GM23248 (cell line): ENCODE data around the gene RAB35. TPM values are rescaled to one million over a fixed set of nuclear protein-coding genes. Genes with fewer than 3 reads are reported as not detected.
A peak's percentile ranks its signal among the peaks of the same experiment; 100 is the strongest.

Experiments
- DNase-seq: peaks from one replicate; pipeline ENCODE4 v3.0.0-alpha.2; 2015
- H2AFZ ChIP-seq: fragments of 200-600 bp; sonication (generic); 2 replicates; pipeline ENCODE4 v1.6.1; 2016; ENCODE audit warnings: antibody characterized with exemption
- H3F3A ChIP-seq: fragments of 200-600 bp; sonication (generic); 2 replicates; pipeline ENCODE4 v1.6.1; 2016; ENCODE audit warnings: mild to moderate bottlenecking, antibody characterized with exemption, mixed run types; ENCODE audit not compliant: insufficient read depth
- H3K27ac ChIP-seq: fragments of 200-600 bp; sonication (generic); 2 replicates; pipeline ENCODE4 v1.5.1; 2016; ENCODE audit warnings: mild to moderate bottlenecking
- H3K27me3 ChIP-seq: fragments of 200-600 bp; sonication (generic); replicated peaks from 2 replicates; pipeline ENCODE4 v1.6.1; 2016; ENCODE audit warnings: mild to moderate bottlenecking; ENCODE audit not compliant: insufficient read depth
- H3K36me3 ChIP-seq: fragments of 200-600 bp; sonication (generic); 2 replicates; pipeline ENCODE4 v1.6.1; 2016; ENCODE audit warnings: low read depth, mild to moderate bottlenecking
- H3K4me1 ChIP-seq: fragments of 200-600 bp; sonication (generic); 2 replicates; pipeline ENCODE4 v1.6.1; 2016; ENCODE audit warnings: mild to moderate bottlenecking; ENCODE audit not compliant: insufficient read depth
- H3K4me2 ChIP-seq: fragments of 200-600 bp; sonication (generic); one replicate; pipeline ENCODE4 v1.6.1; 2016; ENCODE audit warnings: mild to moderate bottlenecking; ENCODE audit not compliant: unreplicated experiment
- H3K4me3 ChIP-seq: fragments of 200-600 bp; sonication (generic); 2 replicates; pipeline ENCODE4 v1.5.1; 2016; ENCODE audit warnings: mild to moderate bottlenecking
- H3K79me2 ChIP-seq: fragments of 200-600 bp; sonication (generic); 2 replicates; pipeline ENCODE4 v1.6.1; 2016; ENCODE audit warnings: mild to moderate bottlenecking; ENCODE audit not compliant: insufficient read depth
- H3K9ac ChIP-seq: fragments of 200-600 bp; sonication (generic); 2 replicates; pipeline ENCODE4 v1.6.1; 2016; ENCODE audit warnings: mild to moderate bottlenecking
- H3K9me2 ChIP-seq: fragments of 200-600 bp; sonication (generic); 2 replicates; pipeline ENCODE4 v1.6.1; 2016; ENCODE audit warnings: mixed run types, mild to moderate bottlenecking, moderate library complexity; ENCODE audit not compliant: insufficient read depth
- H3K9me3 ChIP-seq: fragments of 200-600 bp; sonication (generic); one replicate; pipeline ENCODE4 v1.6.1; 2017; ENCODE audit warnings: low read depth
- H4K20me1 ChIP-seq: fragments of 200-600 bp; sonication (generic); 2 replicates; pipeline ENCODE4 v1.6.0; 2016; ENCODE audit not compliant: insufficient read depth
- EZH2 ChIP-seq: fragments of 200-600 bp; sonication (generic); IDR thresholded peaks from 2 replicates; pipeline ENCODE4 v1.6.1; 2018; ENCODE audit warnings: antibody characterized with exemption, mild to moderate bottlenecking; ENCODE audit not compliant: insufficient read depth, poor library complexity, severe bottlenecking
- EZH2phosphoT487 ChIP-seq: fragments of 200-600 bp; sonication (generic); IDR thresholded peaks from 2 replicates; pipeline ENCODE4 v1.6.1; 2018; ENCODE audit warnings: antibody characterized with exemption, moderate library complexity, mild to moderate bottlenecking, low read depth; ENCODE audit not compliant: insufficient read depth
- WGBS, 2 experiments: methylation state at CpG; one replicate each; pipeline ENCODE4 v1.1.6; 2015 to 2017; ENCODE audit warnings: low lambda C conversion rate in 2 of 2, low coverage in 1 of 2; ENCODE audit errors: missing lambda C conversion rate in 2 of 2; 5-methylcytosine and 5-hydroxymethylcytosine counted together
- in situ Hi-C: fragments of 300-500 bp; cut with MboI; formaldehyde crosslinking; loops from 2 replicates; pipeline ENCODE4 v1.15.0; 2020
- polyA plus RNA-seq: library from polyadenylated mRNA; unstranded; fragments of >200 nt; fragmentation: Nextera tagmentation; extraction: Ambion mirVana; gene quantifications from 2 replicates; pipeline ENCODE4 v1.2.1, GENCODE V29; 2016
- total RNA-seq: library from RNA; depleted of rRNA; stranded (reverse); fragments of >200 nt; shearing (Covaris generic); gene quantifications from 2 replicates; pipeline ENCODE4 v1.2.3, GENCODE V29; 2014

The RAB35 gene
- total and polyA plus RNA-seq, 2 experiments from 2014 or later = 28.7 to 37.1 TPM

DNA sequence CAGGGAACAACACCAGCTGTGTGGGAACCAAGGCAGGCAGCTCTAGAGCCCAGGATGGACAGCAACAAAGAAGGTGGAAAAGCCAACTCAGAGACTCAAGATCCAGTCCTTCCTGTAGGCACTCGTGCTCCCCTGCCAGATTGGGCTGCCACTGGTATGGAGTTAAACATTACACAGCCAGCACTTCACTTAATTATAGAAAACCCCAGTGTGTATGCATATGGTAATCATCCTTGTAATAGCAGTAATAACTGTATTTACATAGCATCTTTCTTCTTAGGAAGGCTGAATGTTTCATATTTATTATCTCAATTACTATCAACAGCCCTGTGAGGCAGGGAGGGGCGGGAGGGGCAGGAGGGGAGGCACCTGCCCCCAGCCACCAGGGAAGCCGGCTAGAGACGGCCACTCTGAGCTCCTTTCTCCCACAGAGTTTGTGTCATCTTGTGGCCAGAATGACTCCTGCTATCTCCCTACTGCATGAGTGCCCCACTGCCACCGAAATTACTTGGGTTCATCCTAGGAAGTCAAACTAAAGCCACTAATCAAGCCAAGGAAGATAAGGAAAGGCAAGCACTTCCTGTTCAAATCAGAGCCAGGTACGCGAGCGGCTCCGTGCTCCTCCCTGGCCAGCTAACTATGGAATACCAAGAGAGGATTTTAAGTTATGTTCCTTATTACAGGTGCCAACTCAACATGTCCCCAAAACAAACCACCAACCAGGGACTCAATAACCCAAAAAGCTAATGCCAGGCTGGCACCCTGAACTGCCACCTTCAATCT lies 15.7 kb upstream of the RAB35 start:
- no peaks in the 10 kb centered on the region for H3K4me1 ChIP-seq
- H3K9me3 ChIP-seq = no peaks in the 10 kb centered on the region
- in situ Hi-C loops = no loop called here
- no peak overlapping the region for H2AFZ ChIP-seq
- H3K27me3 ChIP-seq = no peaks in the 10 kb centered on the region
- no peak overlapping the region for H3K4me2 ChIP-seq
- WGBS, 2 experiments = 88 to 93% methylated on average over 9 of the region's 9 CpGs
- no peak overlapping the region for H3K9ac ChIP-seq
- TF ChIP-seq EZH2 (no peak), EZH2phosphoT487 (no peak)
- peaks cover 10% of the 10 kb centered on the region for H3F3A ChIP-seq
- H3K9me2 ChIP-seq = no peaks in the 10 kb centered on the region
- peaks cover 53% of the 10 kb centered on the region for H3K36me3 ChIP-seq
- no peak overlapping the region for H3K4me3 ChIP-seq
- no peak for DNase-seq
- H3K79me2 ChIP-seq = no peaks in the 10 kb centered on the region
- H3K27ac ChIP-seq = no peak overlapping the region
- H4K20me1 ChIP-seq = no peaks in the 10 kb centered on the region

DNA sequence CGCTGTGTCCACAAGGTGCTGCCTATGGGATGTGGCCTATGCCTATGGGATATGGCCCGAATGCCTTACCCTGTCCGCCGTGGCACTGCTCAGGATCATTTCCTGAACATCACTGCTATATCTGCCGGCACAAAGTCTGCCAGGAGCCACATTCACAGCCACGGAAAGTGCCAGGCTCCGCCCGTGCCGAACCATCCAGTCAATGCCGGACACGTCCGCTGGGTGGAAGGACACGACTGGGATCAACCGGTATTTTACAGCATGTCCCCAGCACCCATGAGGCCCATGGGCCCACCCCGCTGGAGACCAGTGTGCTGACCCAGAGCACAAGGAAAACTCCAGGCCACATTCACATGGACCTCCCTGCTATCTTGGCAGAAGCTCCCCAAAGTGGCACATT lies 14.6 kb upstream of the RAB35 start:
- no peak overlapping the region for H3K9ac ChIP-seq
- H2AFZ ChIP-seq = no peak overlapping the region
- no peaks in the 10 kb centered on the region for H3K9me2 ChIP-seq
- TF ChIP-seq EZH2 (no peak), EZH2phosphoT487 (no peak)
- no peak overlapping the region for H3K4me2 ChIP-seq
- DNase-seq = no peak
- no peaks in the 10 kb centered on the region for H3K79me2 ChIP-seq
- 0 out of 2 replicates have a peak, but pooled peaks cover 4% of the 10 kb centered on the region for H3K4me1 ChIP-seq
- no peaks in the 10 kb centered on the region for H3K27me3 ChIP-seq
- no peak overlapping the region for H3K27ac ChIP-seq
- H3K4me3 ChIP-seq = no peak overlapping the region
- 94 to 96% methylated on average over 15 of the region's 15 CpGs for WGBS, 2 experiments
- H3F3A ChIP-seq = peaks cover 18% of the 10 kb centered on the region
- in situ Hi-C loops = no loop called here
- no peaks in the 10 kb centered on the region for H4K20me1 ChIP-seq
- peaks cover 56% of the 10 kb centered on the region for H3K36me3 ChIP-seq
- H3K9me3 ChIP-seq = no peaks in the 10 kb centered on the region

DNA sequence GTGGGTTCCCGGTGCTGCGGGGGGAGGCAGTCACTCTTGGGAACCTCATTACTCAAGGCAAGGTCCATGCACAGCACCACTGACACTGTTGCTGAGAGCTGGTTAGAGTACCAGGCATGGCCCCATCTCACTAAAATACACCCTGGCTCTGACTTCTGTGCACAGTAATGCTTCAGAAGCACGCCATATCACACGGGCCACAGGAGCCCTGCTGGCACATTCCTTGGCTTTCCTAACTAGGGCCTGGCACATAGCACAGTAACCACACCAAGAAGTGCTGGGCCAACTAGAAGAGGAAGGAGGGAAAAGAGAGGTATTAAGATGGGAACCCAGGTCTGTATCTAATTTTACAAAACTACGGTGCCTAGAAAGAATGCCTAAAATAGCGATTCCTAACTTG lies 13.5 kb upstream of the RAB35 start:
- H3K4me3 ChIP-seq = no peak overlapping the region
- WGBS, 2 experiments = 88 to 96% methylated on average over 6 of the region's 6 CpGs
- peaks cover 25% of the 10 kb centered on the region for H3F3A ChIP-seq
- H2AFZ ChIP-seq = no peak overlapping the region
- H3K36me3 ChIP-seq = peaks cover 54% of the 10 kb centered on the region
- no peak overlapping the region for H3K4me2 ChIP-seq
- H3K9me2 ChIP-seq = no peaks in the 10 kb centered on the region
- in situ Hi-C loops = no loop called here
- 0 out of 2 replicates have a peak, but pooled peaks cover 4% of the 10 kb centered on the region for H3K4me1 ChIP-seq
- no peaks in the 10 kb centered on the region for H3K9me3 ChIP-seq
- DNase-seq = no peak
- H3K79me2 ChIP-seq = no peaks in the 10 kb centered on the region
- H3K9ac ChIP-seq = no peak overlapping the region
- TF ChIP-seq EZH2phosphoT487 (no peak), EZH2 (no peak)
- H3K27ac ChIP-seq = no peak overlapping the region
- H3K27me3 ChIP-seq = no peaks in the 10 kb centered on the region
- H4K20me1 ChIP-seq = no peaks in the 10 kb centered on the region

DNA sequence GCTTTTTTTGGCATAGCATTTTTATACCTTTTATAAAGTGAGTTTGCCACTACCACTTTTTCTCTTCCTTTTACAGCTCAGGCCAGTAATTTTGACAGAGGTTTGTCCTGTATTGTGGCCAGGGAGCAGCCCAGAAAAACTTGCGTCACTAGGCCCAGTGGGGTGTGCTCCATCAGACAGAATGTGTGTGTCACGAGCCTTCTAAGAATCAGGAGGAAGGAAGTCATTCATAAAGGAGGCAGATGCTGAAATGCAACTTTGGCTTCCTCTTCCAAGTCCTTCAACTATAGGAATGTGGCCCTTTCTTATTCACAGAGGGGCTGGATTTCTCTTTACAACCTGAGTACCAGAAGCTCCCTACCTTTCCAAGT lies 10.1 kb upstream of the RAB35 start:
- peak; percentile 43 for DNase-seq
- H3K9me2 ChIP-seq = no peaks in the 10 kb centered on the region
- no peak overlapping the region for H3K4me3 ChIP-seq
- peaks cover 33% of the 10 kb centered on the region for H3F3A ChIP-seq
- TF ChIP-seq EZH2 (no peak), EZH2phosphoT487 (no peak)
- no peak overlapping the region for H3K4me2 ChIP-seq
- 0 out of 2 replicates have a peak, but pooled peaks cover 4% of the 10 kb centered on the region for H3K4me1 ChIP-seq
- H3K79me2 ChIP-seq = no peaks in the 10 kb centered on the region
- in situ Hi-C loops = no loop called here
- H3K9ac ChIP-seq = no peak overlapping the region
- WGBS, 2 experiments = 80 to 95% methylated on average over 2 of the region's 2 CpGs
- H4K20me1 ChIP-seq = no peaks in the 10 kb centered on the region
- peaks cover 42% of the 10 kb centered on the region for H3K36me3 ChIP-seq
- no peaks in the 10 kb centered on the region for H3K27me3 ChIP-seq
- H3K9me3 ChIP-seq = no peaks in the 10 kb centered on the region
- peak overlapping the region; percentile 25; the same call in 1 of the 2 replicates for H3K27ac ChIP-seq
- H2AFZ ChIP-seq = no peak overlapping the region
